ENCODE data around the gene ADIG. TPM values are rescaled to one million over a fixed set of nuclear protein-coding genes. Genes with fewer than 3 reads are reported as not detected.

ADIG gene
- total and polyA plus RNA-seq, 7 experiments from 2014 or later: 0.65 TPM; not detected in 6

DNA sequence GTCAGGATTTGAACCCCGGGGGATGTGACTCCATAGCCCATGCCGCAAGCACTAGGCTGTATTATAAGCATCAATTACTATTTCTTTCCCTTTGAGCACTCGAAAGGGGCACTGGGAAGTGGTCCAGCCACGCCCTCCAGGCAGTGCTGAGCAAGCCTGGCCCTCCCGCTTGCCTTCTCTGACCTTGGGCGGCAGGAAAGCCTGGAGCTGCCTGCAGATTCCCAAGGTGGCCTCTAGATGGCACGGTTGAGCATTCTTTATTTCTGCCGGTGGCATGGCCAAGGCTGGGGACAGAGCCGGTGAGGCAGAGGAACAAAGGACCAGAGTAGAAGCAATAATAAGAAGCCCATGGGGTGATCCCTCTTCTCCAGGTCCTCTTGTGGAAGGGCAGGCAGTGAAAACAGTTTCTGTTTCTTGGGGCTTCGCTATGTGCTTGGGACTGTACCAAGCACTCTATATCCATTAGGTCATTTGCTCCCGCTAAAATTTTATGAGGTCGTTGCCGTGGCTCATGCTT lies 52.6 kb downstream of the ADIG start:
- POLR2A ChIA-PET: no interaction called here

DNA sequence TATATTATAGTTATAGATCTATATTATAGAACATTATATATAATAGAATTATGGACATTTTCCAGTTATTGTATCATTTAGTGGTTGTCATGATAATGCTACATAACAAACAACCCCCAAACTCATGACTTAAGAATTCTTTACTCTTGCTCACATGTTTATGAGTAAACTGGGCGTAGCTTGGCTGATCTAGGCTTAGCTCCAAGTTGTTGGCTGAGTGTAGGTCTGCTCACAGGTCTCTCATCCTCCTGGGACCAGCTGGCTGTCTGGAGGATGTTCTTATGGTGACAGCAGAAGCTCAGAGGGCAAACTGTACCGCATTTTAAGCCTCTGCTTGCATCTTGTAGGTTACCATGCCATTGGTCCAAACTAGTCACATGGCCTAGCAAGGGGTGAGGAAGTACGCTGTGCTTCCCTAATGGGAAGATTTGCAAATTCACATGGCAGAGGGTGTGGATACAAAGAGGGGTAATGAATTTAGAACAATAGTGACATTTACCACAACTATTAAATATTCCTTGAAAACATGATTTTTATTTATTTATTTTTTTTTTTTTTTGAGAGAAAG lies 54.8 kb downstream of the ADIG start:
- no peaks in the 10 kb centered on the region for H3K36me3 ChIP-seq (ENCODE audit: control insufficient read depth in 2 of 3, insufficient read depth in 3 of 3, low read length in 3 of 3)
- H3K4me3 Mint-ChIP-seq: no peak overlapping the region
- H3K27ac ChIP-seq (ENCODE audit: low read depth, low read length): no peak overlapping the region
- intact Hi-C loops (cut with micrococcal nuclease): no loop called here
- H3K27me3 Mint-ChIP-seq: peaks cover 17 to 23% (median 21%) of the 10 kb centered on the region in 5 donors
- peak; percentile 26 for ATAC-seq
- CTCF ChIA-PET: interaction anchor here (1.1 kb wide), 1 partner anchor 116 kb away, joined by 3 read pairs; no protein-coding TSS in a partner anchor
- H3K4me1 ChIP-seq (ENCODE audit: control insufficient read depth in 2 of 2, insufficient read depth in 2 of 2, low read length in 2 of 2): no peaks in the 10 kb centered on the region
- no peak overlapping the region for H3K4me3 ChIP-seq (ENCODE audit: low read length)
- H3K9me3 Mint-ChIP-seq: peaks cover 0 to 2% (median 0%) of the 10 kb centered on the region in 11 donors
- no peaks in the 10 kb centered on the region for H3K9me3 ChIP-seq (ENCODE audit: control insufficient read depth in 2 of 3, low read length in 3 of 3)
- no peak for DNase-seq
- no peaks in the 10 kb centered on the region for H3K27me3 ChIP-seq (ENCODE audit: control insufficient read depth in 2 of 2, insufficient read depth in 2 of 2, low read length in 2 of 2)
- H3K4me1 Mint-ChIP-seq: peaks cover 0 to 13% (median 5%) of the 10 kb centered on the region in 7 donors
- peaks cover 0 to 3% (median 0%) of the 10 kb centered on the region in 5 donors for H3K36me3 Mint-ChIP-seq
- POLR2A ChIA-PET: no interaction called here
- H3K27ac Mint-ChIP-seq: no peak overlapping the region

More for the DNA sequence above, 52.6 kb downstream of the ADIG start:
- Mint-ChIP-seq H3K4me3 (no peak overlapping the region), H3K9me3 (peaks cover 0 to 2% (median 0%) of the 10 kb centered on the region in 11 donors), H3K4me1 (peaks cover 0 to 7% (median 5%) of the 10 kb centered on the region in 7 donors), H3K27me3 (peaks cover 11 to 24% (median 18%) of the 10 kb centered on the region in 5 donors), H3K36me3 (peaks cover 0 to 3% (median 0%) of the 10 kb centered on the region in 5 donors), H3K27ac (no peak overlapping the region)
- no peaks in the 10 kb centered on the region for H3K27me3 ChIP-seq (ENCODE audit: control insufficient read depth in 2 of 2, insufficient read depth in 2 of 2, low read length in 2 of 2)
- intact Hi-C loops (cut with micrococcal nuclease): loop anchor here (1.0 to 5.0 kb wide), 3 partner anchors 114 to 414 kb away; partner anchors contain the start of gene ACTR5 (in 1 of the 2)
- ATAC-seq: peak; percentile 84
- no peak overlapping the region for H3K27ac ChIP-seq (ENCODE audit: low read depth, low read length)
- DNase-seq: peak; percentile 6 to 56 (median 40)
- H3K36me3 ChIP-seq (ENCODE audit: control insufficient read depth in 2 of 3, insufficient read depth in 3 of 3, low read length in 3 of 3): no peaks in the 10 kb centered on the region
- CTCF ChIA-PET: interaction anchor here (0.7 to 1.5 kb wide), 5 partner anchors 21 to 259 kb away, joined by 3 read pairs; no protein-coding TSS in a partner anchor
- no peak overlapping the region for H3K4me3 ChIP-seq (ENCODE audit: low read length)
- H3K4me1 ChIP-seq (ENCODE audit: control insufficient read depth in 2 of 2, insufficient read depth in 2 of 2, low read length in 2 of 2): no peaks in the 10 kb centered on the region
- H3K9me3 ChIP-seq (ENCODE audit: control insufficient read depth in 2 of 3, low read length in 3 of 3): no peaks in the 10 kb centered on the region

Other genes starting within 250 kb of the ADIG start
- gene LBP, start 234.7 kb upstream of the ADIG start, total RNA-seq: not detected
- gene LBP, start 234.7 kb upstream of the ADIG start, polyA plus RNA-seq: not detected
- gene SNHG17, start 145.9 kb upstream of the ADIG start, total RNA-seq: 100 to 1,000 TPM in 1 of 5 experiments, 10 to 100 TPM in 4; 43.9 to 102 (median 52.4) TPM
- 100 to 1,000 TPM in 1 of 2 donors, 10 to 100 TPM in 1; 40.2 to 141 TPM for gene SNHG17, start 145.9 kb upstream of the ADIG start, polyA plus RNA-seq
- gene RALGAPB, start 108.4 kb upstream of the ADIG start, total RNA-seq: 10 to 100 TPM; 36.8 to 50.4 (median 41.8) TPM
- gene RALGAPB, start 108.4 kb upstream of the ADIG start, polyA plus RNA-seq: 10 to 100 TPM; 10.8 to 14.7 TPM
- gene ARHGAP40, start 20.6 kb downstream of the ADIG start, total RNA-seq: not detected
- not detected for gene ARHGAP40, start 20.6 kb downstream of the ADIG start, polyA plus RNA-seq
- under 1 TPM in 2 of 5 experiments, not detected in 3; 0.19 to 0.24 TPM for gene SLC32A1, start 143.3 kb downstream of the ADIG start, total RNA-seq
- gene SLC32A1, start 143.3 kb downstream of the ADIG start, polyA plus RNA-seq: not detected
- gene ACTR5, start 167.3 kb downstream of the ADIG start, total RNA-seq: 10 to 100 TPM in 4 of 5 experiments, 1 to 10 TPM in 1; 8.9 to 20.8 (median 15.2) TPM
- 10 to 100 TPM; 11.3 to 15.1 TPM for gene ACTR5, start 167.3 kb downstream of the ADIG start, polyA plus RNA-seq
- 10 to 100 TPM; 20.8 to 75.4 (median 22.0) TPM for gene PPP1R16B, start 224.5 kb downstream of the ADIG start, total RNA-seq
- gene PPP1R16B, start 224.5 kb downstream of the ADIG start, polyA plus RNA-seq: 10 to 100 TPM; 11.4 to 19.8 TPM

Data from naive thymus-derived CD4-positive, alpha-beta T cell (primary cell).